ENCODE data around the gene BLM.
"Not testable (repeated sequence)": the region's sequence is repeated elsewhere in the genome, so short reads cannot be mapped to it uniquely, and the experiment has no call there.

The BLM gene

GRCh38 chr15:90716976-90717821 lies at the start of gene BLM:
BLM (plus strand) TSS chr15:90717346; CDS start chr15:90747393, 30,047 bp downstream.
- peak; percentile 84 for DNase-seq (ENCODE audit: low read depth)

GRCh38 chr15:90667755-90668345 lies 49.3 kb upstream of the BLM start:
- not testable (repeated sequence) for DNase-seq (ENCODE audit: low read depth)

- not testable (repeated sequence) for DNase-seq (ENCODE audit: low read depth)
These were observed 46.5 kb upstream of the BLM start for GRCh38 chr15:90670631-90671030.

- DNase-seq (ENCODE audit: low read depth): no peak
These were observed 45.9 kb upstream of the BLM start for GRCh38 chr15:90671216-90671615.

DNA sequence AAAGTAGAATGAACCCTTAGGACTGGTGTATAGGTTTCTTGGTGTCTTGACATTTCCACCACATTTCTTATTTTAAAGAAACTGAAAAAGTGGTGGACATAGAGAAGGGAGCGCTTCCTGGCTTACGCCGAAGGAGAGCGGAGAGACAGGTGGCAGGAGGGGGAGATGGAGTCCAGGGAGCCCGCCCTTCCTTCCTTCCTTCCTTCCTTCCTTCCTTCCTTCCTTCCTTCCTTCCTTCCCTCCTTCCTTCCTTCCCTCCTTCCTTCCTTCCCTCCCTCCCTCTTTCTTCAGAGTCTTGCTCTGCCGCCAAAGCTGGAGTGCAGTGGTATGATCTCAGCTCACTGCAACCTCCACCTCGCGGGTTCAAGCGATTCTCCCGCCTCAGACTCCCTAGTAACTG lies 43.8 kb upstream of the BLM start:
- not testable (repeated sequence) for DNase-seq (ENCODE audit: low read depth)

DNA sequence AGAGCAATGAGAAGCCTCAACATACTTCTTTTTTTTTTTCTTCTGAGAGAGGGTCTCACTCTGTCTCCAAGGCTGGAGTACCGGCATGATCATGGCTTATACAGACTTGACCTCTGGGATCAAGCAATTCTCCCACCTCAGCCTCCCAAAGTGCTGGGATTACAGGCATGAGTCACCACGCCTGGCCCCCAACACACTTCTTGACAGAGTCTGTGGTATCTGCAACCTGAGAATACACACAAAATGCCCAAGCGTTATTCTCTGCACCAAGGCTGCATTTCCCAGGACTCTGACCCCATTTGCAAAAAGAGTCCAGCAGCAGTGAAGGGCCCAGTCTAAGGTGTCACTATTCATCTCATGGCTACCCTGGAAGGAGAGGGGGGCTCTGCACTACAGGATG lies 42.7 kb upstream of the BLM start:
- DNase-seq (ENCODE audit: low read depth): no peak

- no peak for DNase-seq (ENCODE audit: low read depth)
These were observed 41.7 kb upstream of the BLM start for GRCh38 chr15:90675464-90675863.

DNA sequence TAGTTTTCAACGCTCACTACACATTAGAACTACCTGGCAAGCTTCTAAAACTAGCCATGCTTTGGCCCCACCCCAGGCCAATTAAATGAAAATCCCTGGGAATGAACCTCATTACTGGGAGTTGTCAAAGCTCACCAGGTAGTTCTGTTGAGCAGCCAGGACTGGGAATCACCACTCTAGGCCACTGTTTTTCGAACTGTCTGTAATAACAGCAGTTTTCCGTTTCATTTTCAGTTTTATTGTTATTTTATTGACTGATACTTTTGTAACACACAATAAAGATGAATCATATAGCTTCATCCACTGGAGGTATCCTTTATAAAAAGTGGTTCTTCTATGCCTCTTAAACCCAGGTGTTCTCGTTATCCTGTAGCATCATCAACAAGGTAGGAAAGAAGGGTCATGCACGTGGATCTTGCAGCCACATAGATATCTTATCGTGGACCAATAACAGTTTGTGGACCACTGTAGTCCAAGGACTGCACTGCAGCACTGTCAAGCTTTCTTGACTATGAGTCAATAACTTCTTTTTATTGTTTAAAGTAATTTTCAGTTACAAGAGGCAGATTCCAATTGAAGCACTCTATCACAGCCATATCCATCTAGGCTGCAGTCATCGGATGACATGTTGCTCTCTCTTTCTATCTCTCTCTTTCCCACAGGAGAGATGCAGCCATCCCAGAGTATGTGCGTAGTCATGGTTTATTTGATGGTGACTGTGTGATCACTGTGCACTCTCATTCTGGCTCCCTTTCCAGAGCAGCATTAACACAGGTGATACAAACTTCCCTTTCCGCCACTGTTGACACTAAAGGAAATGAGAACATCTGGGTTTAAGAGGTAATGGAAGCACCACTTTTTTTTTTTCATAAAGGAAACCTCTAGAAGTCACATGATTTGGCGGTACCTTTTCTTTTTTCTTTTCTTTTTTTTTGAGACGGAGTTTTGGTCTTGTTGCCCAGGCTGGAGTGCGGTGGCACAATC lies 39.0 kb upstream of the BLM start:
- DNase-seq (ENCODE audit: low read depth): no peak

DNA sequence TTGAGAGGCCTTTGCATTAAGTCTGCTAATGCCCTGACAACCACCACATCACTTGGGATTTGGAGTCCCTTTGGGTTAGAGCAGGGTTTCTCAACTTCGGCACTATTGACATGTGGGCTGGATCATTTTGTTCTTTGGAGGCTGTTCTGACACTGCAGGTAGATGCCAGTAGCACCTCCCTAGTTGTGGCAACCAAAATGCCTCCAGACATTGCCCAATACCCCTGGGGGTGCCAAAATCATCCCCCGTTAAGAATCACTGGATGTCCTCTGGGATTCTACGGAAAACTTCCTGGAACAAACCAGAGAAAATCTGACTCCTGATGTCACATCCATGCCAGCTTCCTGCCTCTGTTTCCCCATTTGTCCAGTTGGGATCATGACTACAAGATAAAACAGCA lies 37.2 kb upstream of the BLM start:
- no peak for DNase-seq (ENCODE audit: low read depth)

DNA sequence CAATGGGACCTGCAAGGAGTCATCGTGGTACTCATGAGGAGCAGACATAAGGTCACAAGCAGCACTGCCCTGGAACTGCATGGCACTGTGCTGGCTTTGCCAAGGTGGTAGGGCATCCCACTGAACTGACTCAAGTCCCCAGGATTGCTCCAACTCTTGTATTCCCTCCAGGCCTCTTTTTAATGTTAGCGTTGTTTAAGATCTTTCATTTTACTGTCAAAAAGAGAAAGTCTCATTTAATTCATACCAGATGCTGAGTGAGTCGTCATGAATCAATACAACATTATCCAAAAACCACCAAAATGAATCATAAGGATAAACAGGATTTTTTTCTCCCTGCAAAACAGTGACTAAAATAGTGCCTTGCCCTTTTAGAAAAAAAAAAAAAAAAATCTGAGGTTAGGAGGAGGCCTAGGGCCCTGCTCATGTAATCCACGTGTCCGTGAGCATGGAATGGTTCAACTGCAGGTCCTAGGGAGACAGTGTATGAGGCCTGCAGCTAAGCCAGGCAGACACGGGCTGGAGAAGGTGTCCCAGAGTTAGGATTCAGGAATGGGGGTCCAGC lies 36.7 kb upstream of the BLM start:
- peak; percentile 91 for DNase-seq (ENCODE audit: low read depth)

- DNase-seq (ENCODE audit: low read depth): no peak
These were observed 36.1 kb upstream of the BLM start for GRCh38 chr15:90681056-90681455.

GRCh38 chr15:90681480-90681879 lies 35.7 kb upstream of the BLM start:
- DNase-seq (ENCODE audit: low read depth): peak; percentile 81

- no peak for DNase-seq (ENCODE audit: low read depth)
These were observed 33.8 kb upstream of the BLM start for GRCh38 chr15:90683371-90683770.

GRCh38 chr15:90683876-90684275 lies 33.3 kb upstream of the BLM start:
- DNase-seq (ENCODE audit: low read depth): no peak

- no peak for DNase-seq (ENCODE audit: low read depth)
These were observed 32.9 kb upstream of the BLM start for GRCh38 chr15:90684281-90684680.

DNA sequence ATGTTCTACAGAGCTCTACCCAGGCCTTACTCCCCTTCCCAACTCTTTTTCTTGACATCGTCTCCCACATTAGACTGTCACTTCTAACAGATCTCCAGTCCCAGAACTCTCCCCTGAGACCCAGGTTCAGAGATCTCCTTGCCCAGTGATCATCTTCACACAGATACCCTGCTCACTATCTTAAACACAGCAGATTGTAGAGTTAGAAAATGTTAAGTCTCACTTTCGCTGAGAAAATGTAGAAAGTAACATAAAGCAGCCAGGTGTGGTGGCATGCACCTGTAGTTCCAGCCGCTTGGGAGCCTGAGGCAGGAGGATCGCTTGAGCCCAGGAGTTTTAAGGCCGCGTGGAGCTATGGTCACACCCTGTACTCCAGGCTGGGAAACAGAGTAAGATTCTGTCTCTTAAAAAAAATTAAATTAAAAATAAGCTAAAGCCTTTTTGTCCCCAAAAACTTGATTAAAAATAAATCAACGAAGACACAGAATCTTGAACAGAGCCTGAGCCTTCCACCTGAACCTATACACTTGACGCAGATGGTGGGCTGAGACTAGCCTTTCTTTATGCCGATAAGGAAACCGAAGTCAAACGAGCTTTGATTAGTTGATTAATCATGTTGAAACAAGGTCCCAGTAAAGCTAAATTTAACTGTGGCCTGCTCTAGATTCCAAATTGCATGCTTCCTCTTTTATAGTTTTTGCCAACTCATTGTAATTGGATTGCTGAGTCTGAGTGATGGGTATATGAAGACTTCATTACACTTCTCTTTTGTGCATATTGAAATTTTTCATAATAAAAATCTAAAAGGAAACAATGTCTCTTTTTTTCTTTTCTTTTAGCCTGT lies 31.3 kb upstream of the BLM start:
- no peak for DNase-seq (ENCODE audit: low read depth)

DNA sequence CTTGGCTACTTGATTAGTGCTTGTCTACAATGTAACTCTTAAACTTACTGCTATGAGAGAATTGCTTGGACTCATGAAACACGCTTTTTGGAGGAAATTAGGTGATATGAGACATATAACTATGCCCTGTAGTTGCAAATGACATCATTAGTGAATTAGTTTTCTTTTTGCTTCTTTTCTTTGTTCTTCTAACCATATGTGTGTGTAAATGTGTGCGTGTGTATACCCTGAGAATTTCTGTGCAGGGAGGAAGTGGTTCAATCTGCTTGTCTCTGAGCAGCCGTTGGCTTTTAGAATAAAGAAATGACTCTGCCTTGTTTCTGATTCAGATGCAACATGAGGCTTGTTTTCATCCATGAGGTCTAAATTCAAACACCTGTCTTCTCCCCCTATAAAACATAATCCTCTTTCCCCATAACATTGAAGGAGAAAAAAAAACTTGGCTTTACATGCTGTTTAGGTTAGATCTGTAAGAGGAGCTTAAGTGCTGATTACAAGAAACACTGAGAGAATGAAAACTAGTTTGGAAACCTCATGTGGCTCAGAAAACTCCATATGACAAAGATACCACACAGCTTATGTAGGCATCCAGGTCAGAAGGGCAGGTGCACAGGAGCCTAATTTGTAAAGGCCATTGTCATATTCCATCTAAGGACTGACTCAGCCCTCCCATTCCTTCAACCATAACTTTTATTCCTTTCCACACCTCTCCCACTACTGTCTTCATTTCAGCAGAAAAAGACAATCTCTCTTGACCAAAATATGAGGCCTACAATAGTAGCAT lies 30.5 kb upstream of the BLM start:
- no peak for DNase-seq (ENCODE audit: low read depth)

- not testable (repeated sequence) for DNase-seq (ENCODE audit: low read depth)
These were observed 27.7 kb upstream of the BLM start for GRCh38 chr15:90689326-90689961.

GRCh38 chr15:90690585-90690984 lies 26.6 kb upstream of the BLM start:
- DNase-seq (ENCODE audit: low read depth): no peak

- no peak for DNase-seq (ENCODE audit: low read depth)
These were observed 25.8 kb upstream of the BLM start for GRCh38 chr15:90691369-90691768.

All from HS-5 (cell line).